Inferior parietal cortex (tissue), 1 donor: ENCODE results near the gene OIP5.
A peak's percentile ranks its signal among the peaks of the same experiment; 100 is the strongest.
"Not testable (repeated sequence)": the region's sequence is repeated elsewhere in the genome, so short reads cannot be mapped to it uniquely, and the experiment has no call there.

Experiments used
- DNase-seq: peaks from one replicate; pipeline ENCODE4 v3.0.0-alpha.2; 2016; ENCODE audit errors: extremely low spot score

Gene OIP5

DNA sequence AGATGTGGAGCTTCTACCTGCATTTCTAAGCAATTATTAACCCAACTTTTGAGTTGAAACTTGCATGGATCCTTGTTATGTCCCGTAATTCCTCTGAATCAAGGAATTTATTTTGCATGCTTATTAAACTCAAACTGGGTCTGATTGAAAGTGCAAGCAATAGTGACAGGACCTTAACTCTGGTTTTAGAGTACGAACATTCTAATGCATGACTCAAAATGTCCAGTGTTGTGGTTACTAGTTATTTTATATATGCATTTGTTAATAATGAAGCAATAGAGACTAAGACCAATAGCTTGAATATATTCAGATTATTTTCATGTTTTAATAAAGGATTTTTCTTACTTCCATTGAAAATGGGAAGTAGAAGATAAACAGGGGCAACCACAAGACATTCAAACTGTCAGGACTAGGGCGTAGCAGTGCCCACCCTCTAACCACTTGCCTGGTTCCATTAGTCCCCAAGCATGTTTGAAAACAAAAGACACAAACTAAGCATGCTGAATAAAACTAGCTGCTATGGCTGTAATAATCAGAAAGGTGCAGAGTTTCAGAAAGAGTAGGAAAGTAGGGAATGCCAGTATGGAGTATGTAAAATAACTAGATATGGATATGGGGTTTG is 28.1 kb downstream of the OIP5 start:
- DNase-seq = no peak

DNA sequence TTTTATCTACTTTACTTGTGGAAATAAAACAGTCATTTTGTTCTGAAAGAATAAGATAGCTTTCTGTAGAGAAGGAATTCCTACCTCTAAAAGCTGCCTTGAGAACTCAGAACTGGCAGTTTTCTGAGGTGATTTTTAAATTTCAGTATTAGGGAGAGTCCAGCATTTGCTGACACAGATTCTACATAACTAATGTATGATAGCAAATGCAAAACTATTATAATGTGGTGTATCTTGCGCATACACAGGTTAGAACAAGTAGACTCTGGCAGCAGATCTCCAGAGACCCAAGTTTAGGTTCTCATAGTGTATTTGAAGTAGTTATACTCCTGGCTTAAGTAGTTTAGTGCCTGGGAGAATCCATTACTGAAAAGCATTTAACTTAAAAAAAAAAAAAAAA is 30.8 kb downstream of the OIP5 start:
- no peak for DNase-seq

DNA sequence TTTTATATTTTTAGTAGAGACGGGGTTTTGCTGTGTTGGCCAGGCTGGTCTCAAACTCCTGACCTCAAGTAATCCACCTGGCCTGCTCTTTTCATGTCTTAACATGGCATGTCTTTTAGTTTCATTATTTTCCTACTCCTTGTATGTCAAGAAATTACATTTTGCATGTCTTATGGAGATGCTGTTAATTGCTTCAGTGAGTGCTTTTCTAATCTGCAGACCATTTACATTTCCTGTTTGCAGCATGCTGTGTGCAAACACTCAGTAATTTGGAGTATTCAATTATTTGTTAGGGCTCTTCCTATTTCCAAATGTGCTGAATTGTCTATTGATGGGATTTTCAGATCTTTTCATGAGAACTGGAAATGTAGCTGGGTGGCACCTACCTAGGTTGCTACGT is 31.3 kb downstream of the OIP5 start:
- DNase-seq = not testable (repeated sequence)

- no peak for DNase-seq
Measured at GRCh38 chr15:41292521-41292920, 39.9 kb downstream of the OIP5 start.

GRCh38 chr15:41291065-41291631 is 41.2 kb downstream of the OIP5 start:
- DNase-seq = no peak

DNA sequence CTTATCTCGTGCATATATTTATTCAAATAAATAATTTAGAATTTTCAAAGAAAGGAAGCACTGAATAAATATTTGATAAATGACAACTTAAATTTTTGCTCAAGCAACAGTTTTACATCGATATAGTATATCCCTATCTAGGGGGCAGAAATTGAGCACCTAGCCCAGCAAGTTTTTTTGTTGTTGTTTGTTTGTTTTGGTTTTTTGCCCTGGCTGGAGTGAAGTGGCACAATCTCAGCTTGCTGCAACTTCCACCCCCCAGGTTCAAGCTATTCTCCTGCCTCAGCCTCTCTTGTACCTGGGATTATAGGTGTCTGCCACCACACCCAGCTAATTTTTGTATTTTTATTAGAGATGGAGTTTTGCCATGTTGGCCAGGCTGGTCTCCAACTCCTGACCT is 42.4 kb downstream of the OIP5 start:
- DNase-seq = no peak

- DNase-seq = no peak
Measured at GRCh38 chr15:41288464-41288863, 43.9 kb downstream of the OIP5 start.

- DNase-seq = no peak
Measured at GRCh38 chr15:41286665-41287333, 45.6 kb downstream of the OIP5 start.

DNA sequence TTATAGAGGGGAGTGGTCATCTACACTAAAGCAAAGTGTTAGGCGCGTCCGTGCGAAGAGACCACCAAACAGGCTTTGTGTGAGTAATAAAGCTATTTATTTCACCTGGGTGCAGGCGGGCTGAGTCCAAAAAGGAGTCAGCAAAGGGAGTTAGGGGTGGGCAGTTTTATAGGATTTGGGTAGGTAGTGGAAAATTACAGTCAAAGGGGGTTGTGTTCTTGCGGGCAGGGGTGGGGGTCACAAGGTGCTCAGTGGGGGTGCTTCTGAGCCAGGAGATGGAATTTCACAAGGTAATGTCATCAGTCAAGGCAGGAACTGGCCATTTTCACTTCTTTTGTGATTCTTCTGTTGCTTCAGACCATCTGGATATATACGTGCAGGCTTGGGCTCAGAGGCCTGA is 47.1 kb downstream of the OIP5 start:
- no peak for DNase-seq

GRCh38 chr15:41284427-41285177 is 47.8 kb downstream of the OIP5 start:
- DNase-seq = no peak

DNA sequence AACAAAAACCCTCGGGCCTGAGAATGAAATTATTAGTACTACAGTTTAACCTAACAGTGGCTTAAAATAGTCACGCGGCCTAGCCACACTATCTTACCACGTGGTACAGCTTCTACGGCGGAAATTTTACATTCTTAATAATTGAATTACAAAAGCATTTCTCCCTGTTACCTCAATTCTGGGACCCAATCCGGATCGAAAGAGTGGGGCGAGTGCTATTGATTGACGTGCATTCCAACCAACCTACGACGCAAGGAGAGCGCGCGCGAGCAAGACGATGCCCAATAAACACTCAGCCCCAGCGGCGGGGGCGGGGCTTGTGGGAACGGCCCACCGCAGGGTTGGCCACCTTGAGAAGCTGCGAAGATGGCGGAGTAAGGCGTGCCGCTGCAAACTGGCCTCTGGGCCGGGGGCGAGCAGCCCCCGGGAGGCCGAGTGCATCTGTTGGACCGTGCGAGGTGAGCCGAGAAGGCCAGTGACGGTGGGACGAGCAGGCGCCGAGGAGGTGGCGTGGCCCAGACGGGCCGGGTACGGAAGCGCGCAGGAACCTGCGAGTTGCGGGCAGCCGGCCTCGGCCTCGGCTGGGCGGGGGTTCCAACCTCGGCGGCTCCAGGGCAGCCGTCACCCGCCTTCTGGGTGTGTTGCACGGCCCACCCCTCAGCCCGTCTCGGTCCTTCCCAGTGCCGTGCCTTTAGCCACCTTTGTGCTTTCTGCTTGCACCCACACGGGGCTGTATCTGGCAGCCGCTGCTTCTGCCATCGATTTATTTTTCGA is 48.6 kb downstream of the OIP5 start:
- peak; percentile 100 for DNase-seq

GRCh38 chr15:41282980-41283652 is 49.3 kb downstream of the OIP5 start:
- DNase-seq = not testable (repeated sequence)

DNA sequence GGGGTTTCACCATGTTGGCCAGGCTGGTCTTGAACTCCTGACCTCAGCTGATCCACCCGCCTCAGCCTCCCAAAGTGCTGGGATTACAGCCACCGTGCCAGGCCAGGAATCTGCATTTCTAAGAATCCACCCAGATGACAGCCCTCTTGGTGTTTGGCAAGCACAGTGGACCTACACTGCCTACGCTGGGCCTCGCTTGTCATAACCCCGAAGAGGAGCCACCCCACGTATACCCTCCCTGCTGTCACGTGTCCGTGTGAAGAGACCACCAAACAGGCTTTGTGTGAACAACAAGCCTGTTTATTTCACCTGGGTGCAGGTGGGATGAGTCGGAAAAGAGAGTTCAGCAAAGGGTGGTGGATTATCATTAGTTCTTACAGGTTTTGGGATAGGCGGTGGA is 50.0 kb downstream of the OIP5 start:
- DNase-seq = not testable (repeated sequence)

- no peak for DNase-seq
Measured at GRCh38 chr15:41281236-41281635, 51.2 kb downstream of the OIP5 start.

- no peak for DNase-seq
Measured at GRCh38 chr15:41279535-41280283, 52.7 kb downstream of the OIP5 start.

DNA sequence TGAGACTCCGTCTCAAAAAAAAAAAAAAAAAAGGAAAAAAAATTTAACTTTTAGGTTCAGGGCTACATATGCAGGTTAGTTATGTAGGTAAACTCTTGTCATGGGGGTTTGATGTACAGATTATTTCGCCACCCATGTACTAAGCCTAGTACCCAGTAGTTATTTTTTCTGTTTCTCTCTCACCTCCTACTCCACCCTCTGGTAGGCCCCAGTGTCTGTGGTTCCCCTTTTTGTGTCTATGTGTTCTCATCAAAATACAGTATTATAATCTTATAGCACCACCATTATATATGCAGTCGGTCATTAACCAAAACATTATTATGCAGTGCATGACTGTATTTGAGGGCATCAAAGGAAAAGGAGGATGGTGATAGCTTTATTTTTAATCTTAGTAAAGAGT is 54.1 kb downstream of the OIP5 start:
- no peak for DNase-seq

DNA sequence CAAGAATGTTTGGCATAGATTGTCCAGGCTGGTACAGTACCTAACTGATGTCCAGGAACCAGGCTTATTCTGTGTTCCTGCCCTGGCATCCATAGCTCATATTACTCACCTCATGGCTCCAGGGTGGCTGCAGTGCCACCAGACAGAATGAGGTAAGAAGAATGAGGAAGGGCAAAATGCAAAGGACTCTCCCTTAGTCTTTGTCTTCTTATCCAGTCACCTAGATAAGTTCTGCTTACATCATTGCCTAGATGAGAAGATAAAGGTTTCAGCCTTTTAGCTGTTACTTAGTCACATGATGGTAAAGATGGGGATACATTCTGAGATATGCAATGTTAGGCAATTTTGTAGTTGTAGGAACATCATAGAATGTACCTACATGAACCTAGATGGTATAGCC is 55.6 kb downstream of the OIP5 start:
- DNase-seq = no peak

DNA sequence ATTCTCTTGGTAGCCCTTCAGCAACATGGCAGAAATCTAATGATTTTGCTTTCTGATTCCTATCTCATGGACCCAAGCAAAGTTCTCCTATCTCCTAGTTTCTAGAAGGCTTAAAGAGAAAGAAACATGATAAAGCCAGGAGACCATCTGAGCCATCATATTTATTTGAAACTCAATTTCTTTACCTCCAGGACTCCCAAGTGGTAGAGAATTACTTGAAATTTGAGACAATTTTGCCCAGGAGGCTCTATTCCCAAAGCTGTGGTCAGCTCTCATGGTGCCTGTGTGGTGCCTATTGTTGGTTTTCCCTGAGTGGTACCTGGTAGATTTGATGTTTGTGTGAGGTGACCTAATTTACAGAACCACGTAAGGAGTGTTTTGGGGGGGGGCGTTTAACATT is 62.5 kb downstream of the OIP5 start:
- DNase-seq = no peak

DNA sequence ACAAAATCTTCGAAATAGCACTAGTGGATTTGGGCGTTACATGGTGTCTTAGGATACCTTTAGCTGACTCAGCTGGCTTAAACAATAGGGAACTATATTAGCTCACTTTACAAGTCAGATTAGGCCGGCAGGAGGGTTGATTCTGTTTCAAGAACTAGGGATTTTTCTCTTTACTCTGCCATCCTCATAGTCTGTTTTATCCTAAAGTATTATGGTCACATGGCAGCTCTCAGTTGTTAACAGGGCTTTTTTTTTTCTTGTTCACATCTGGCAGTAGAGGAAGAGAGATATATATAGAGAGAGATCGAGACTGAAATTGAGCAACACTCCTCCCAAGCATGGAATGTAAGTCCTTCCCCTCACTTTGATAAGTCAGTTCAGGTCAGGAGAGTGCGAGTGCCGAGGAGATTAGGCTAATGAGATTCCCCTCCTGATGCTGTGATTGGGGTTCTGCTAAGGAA is 68.5 kb downstream of the OIP5 start:
- no peak for DNase-seq

- no peak for DNase-seq
Measured at GRCh38 chr15:41262571-41262970, 69.8 kb downstream of the OIP5 start.

DNA sequence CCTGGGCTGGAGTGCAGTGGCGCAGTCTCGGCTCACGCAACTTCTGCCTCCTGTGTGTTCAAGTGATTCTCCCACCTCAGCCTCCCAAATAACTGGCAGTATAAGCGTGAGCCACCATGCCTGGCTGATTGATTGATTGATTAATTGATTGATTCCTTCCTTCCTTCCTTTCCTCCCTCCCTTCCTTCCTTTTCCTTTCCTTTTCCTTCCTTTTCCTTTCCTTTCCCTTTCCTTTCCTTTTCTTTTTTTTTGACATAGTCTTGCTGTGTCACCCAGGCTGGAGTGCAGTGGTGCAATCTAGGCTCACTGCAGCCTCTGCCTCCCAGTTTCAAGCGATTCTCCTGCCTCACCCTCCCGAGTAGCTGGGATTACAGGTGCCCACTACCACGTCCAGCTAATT is 71.5 kb downstream of the OIP5 start:
- DNase-seq = not testable (repeated sequence)
